Skeletal muscle cell (primary cell): ENCODE data around the gene OR10G7.
"Not testable (repeated sequence)": the region's sequence is repeated elsewhere in the genome, so short reads cannot be mapped to it uniquely, and the experiment has no call there.

Source experiments
- DNase-seq: peaks from one replicate; pipeline ENCODE4 v3.0.0-alpha.2; 2010; ENCODE audit warnings: low read depth
- H3K4me3 ChIP-seq: 2 replicates; pipeline ENCODE4 v1.5.1; 2011; ENCODE audit warnings: low read depth, mild to moderate bottlenecking, control low read depth, low read length, moderate library complexity

OR10G7 gene

DNA sequence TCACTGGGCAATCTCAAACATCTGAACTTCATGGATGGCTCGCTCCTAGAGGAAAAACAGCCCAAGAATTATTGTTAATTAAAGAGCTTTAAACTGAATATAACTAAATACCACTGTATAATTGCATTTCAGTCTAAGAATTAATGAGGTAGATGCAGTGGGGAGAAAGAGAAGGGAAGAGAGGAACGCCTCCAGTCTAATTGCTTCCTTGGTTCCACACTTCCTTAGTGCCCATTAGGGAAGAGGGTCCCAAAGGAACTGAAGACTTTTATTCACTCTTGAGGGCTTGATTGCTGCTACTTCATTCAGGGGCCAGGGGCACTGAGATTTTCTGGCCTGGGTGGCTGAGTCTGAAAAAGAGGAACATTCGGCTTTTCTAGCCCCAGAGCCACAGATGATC lies 11.8 kb upstream of the OR10G7 start:
- DNase-seq = no peak
- no peak overlapping the region for H3K4me3 ChIP-seq

GRCh38 chr11:124050748-124051147 lies 9.6 kb upstream of the OR10G7 start:
- DNase-seq = no peak
- H3K4me3 ChIP-seq = no peak overlapping the region

GRCh38 chr11:124043420-124043819 lies 2.3 kb upstream of the OR10G7 start:
- no peak for DNase-seq
- no peak overlapping the region for H3K4me3 ChIP-seq

DNA sequence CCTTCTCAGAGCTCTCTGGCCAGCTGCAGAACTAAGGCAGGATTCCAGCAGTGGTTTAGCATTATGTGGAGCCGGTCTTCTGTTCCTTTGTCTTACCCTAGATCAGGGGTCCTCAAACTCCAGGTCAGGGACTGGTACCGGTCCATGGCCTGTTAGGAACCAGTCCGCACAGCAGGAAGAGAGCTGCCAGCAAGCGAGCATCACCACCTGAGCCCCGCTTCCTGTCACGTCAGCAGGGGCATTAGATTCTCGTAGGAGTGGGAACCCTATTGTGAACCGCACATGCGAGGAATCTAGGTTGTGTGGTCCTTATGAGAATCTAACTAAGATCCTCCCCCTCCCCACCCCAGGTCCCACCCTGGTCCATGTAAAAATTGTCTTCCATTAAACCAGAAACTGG lies 1.6 kb downstream of the OR10G7 start:
- H3K4me3 ChIP-seq = no peak overlapping the region
- DNase-seq = no peak

DNA sequence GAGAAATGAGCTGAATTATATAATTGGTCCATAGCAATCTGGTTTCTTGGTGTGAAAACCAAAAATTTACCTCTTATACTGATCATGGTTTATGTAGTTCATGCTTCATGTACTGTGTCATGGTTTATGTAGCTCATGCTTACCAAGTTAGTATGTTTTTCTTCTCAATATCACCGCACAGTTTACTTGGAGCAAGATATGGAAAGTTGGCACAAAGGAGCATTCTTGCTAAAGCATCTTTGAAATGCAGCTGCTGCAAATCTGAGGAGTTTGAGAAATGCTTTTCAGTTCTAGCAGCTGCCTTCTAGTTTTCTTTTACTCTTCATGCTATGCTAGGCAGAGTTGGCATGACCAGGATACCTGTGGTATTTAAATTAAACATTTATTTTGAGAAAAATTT lies 4.5 kb downstream of the OR10G7 start:
- H3K4me3 ChIP-seq = no peak overlapping the region
- DNase-seq = no peak

DNA sequence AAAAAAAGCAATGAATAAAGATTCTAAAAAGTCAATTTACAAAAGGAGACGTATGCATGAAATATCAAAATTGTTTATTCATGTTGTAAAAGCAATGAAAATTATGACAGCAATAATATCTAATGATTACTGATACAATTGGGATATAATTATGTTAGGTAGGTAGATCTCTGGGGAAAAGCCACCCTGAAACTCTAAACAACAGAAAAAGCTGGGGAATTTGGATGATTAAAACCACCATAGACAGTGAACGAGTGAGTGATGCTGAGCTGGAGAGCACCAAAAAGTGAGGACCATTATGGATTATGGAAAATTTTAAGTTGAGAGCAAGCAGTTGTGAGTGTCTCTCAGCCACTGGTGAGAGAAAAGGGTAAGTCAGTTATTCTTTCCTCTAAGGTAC lies 14.6 kb downstream of the OR10G7 start, which contains the start of gene OR10G8:
Gene OR10G8 (plus strand): TSS at position 301 of the 400 bp plus-strand sequence. CDS start 2,825 bp downstream, outside the sequence.
- no peak for DNase-seq
- no peak within 1 kb of the TSS for H3K4me3 ChIP-seq

DNA sequence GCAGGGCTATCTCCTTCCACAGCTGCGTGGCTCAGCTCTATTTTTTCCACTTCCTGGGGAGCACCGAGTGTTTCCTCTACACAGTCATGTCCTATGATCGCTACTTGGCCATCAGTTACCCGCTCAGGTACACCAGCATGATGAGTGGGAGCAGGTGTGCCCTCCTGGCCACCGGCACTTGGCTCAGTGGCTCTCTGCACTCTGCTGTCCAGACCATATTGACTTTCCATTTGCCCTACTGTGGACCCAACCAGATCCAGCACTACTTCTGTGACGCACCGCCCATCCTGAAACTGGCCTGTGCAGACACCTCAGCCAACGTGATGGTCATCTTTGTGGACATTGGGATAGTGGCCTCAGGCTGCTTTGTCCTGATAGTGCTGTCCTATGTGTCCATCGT lies 25.3 kb downstream of the OR10G7 start:
- not testable (repeated sequence) for DNase-seq, H3K4me3 ChIP-seq

GRCh38 chr11:124012697-124013096 lies 28.4 kb downstream of the OR10G7 start, which contains the start of gene OR10G4:
TSS of gene OR10G4 (plus strand) at chr11:124012997. CDS start at chr11:124015575, 2,578 bp downstream.
- DNase-seq = no peak
- H3K4me3 ChIP-seq = no peak within 1 kb of the TSS

- H3K4me3 ChIP-seq = no peak within 1 kb of the TSS
- DNase-seq = no peak
These were observed 46.0 kb downstream of the OR10G7 start, which contains the start of gene OR10G6 for GRCh38 chr11:123995119-123995518. TSS of gene OR10G6 (minus strand) at chr11:123995161. CDS start at chr11:123995161, 0 bp downstream.
